Activated naive CD8-positive, alpha-beta T cell treated with anti-CD3 and anti-CD28 coated beads, Interleukin-2, amount 50 U/mL, for 24 hours (primary cell): ENCODE data around the gene CDH4.

Experiments used
- ATAC-seq: fragments of 150-1000 bp; cut with Tn5 transposase; one replicate; pipeline ENCODE4 v1.10.0; 2021
- DNase-seq: peaks from one replicate; pipeline ENCODE4 v3.0.0; 2021
- H3K27ac Mint-ChIP-seq: one replicate; pipeline ENCODE4 v1.8.0; 2021; ENCODE audit warnings: mild to moderate bottlenecking, mixed read lengths
- H3K27me3 Mint-ChIP-seq: one replicate; pipeline ENCODE4 v1.8.0; 2021; ENCODE audit warnings: mixed read lengths
- H3K36me3 Mint-ChIP-seq: one replicate; pipeline ENCODE4 v1.8.0; 2021; ENCODE audit warnings: low read depth, mixed read lengths
- H3K4me1 Mint-ChIP-seq: one replicate; pipeline ENCODE4 v1.8.0; 2021; ENCODE audit warnings: mixed read lengths
- H3K4me3 Mint-ChIP-seq: one replicate; pipeline ENCODE4 v1.8.0; 2021; ENCODE audit warnings: mild to moderate bottlenecking, moderate library complexity, mixed read lengths
- H3K9me3 Mint-ChIP-seq: one replicate; pipeline ENCODE4 v1.8.0; 2021; ENCODE audit warnings: mixed read lengths

Gene CDH4

DNA sequence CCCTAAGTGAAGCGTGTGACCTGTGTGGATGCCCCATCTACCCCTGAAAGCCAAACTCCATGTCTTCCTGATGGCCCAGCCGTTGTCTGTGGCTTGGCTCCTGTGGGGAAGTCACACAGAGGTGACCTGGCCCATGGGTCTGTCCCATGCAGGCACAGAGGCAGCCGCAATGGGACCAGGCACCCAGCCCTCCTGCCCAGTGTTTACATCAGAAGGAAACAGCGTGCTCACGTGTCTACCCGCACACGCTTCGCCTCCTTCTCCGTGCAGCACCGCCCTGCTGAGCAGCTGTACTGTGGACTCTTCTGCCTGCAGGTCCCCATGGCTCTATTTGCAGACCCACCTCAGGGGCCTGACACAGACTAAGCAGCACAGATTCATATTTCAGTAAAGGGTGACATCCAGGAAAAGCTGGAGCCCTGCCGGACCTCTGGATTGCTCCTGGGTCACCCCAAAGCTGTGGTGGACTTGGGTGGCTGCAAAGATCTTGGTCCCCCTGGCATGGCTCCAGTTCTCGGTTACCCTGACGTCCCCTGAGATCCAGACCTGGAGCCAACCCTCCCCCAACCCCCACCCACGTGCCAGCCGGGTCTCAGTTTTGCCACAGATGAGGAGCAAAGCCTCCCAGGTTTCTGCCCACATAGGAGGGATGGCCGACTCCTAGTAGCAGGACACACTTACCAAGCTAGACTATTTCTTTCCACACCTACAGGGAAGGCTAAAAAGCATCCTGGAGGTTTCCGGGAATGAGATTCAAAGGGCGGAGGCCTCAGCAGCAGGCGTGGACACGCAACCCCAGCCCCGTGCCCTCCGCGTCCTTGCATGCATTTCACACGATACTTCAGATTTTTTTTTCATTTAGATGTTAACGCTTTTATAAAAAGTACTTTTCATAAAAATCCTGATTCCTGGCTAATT is 120.3 kb downstream of the CDH4 start:
- Mint-ChIP-seq H3K4me1 (no peaks in the 10 kb centered on the region), H3K9me3 (peaks cover 6% of the 10 kb centered on the region), H3K27me3 (no peaks in the 10 kb centered on the region), H3K27ac (no peak overlapping the region), H3K36me3 (no peaks in the 10 kb centered on the region), H3K4me3 (no peak overlapping the region)
- no peak for ATAC-seq
- no peak for DNase-seq

DNA sequence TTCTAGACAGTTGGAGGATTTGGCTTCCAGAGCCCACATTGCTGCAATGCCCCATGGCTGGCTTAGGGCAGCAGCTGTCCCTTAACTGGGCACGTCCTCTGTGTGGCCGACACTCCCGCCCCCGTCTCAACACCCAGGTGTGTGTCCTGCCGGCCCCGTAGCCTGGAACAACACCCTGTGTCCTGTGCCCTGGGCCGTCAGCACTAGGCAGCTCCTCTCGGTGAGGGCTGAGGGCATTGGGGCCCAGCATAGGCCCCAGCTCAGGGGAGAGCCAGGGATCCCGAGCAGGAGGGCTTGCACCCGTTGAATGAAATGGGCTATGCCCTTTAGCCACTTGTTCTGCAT is 121.0 kb downstream of the CDH4 start:
- no peak overlapping the region for H3K4me3 Mint-ChIP-seq
- H3K27ac Mint-ChIP-seq: no peak overlapping the region
- no peaks in the 10 kb centered on the region for H3K4me1 Mint-ChIP-seq
- no peaks in the 10 kb centered on the region for H3K36me3 Mint-ChIP-seq
- no peaks in the 10 kb centered on the region for H3K27me3 Mint-ChIP-seq
- H3K9me3 Mint-ChIP-seq: peaks cover 6% of the 10 kb centered on the region
- DNase-seq (no peak), ATAC-seq (no peak)

DNA sequence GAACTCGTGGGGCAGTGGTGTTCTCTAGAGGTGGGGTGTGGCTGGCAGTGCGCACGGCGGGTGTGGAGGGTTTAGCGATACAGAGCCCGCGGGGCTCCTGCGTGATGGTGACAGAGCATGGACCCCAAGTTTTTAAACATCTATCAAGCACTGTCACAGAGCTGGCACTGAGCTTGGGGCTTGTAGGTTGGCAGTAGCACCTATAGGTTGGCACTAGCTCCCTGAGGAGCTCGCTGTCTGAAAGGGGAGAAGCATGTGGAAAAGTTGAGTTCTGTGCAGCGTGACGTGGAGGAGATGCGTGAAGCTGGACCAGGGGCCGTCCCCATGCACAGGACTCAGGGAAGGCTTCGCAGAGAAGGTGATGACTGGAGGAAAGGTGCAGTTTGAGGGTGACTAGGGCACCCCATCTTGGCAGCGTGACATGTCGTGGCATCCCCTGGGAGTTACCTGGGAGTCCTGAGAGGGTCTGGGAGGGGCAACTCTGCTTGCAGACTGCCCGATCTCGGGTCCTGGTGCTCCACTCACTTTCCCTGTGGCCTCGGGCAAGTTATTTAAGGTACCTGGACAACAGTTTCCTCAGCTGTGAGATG is 122.0 kb downstream of the CDH4 start:
- H3K27ac Mint-ChIP-seq: no peak overlapping the region
- H3K9me3 Mint-ChIP-seq: peaks cover 6% of the 10 kb centered on the region
- H3K36me3 Mint-ChIP-seq: no peaks in the 10 kb centered on the region
- DNase-seq (no peak), ATAC-seq (no peak)
- H3K4me3 Mint-ChIP-seq: no peak overlapping the region
- H3K4me1 Mint-ChIP-seq: no peaks in the 10 kb centered on the region
- H3K27me3 Mint-ChIP-seq: no peaks in the 10 kb centered on the region

- ATAC-seq: no peak
- H3K27ac Mint-ChIP-seq: no peak overlapping the region
These were observed 124.6 kb downstream of the CDH4 start for GRCh38 chr20:61376541-61377240.

GRCh38 chr20:61378694-61379355 is 126.8 kb downstream of the CDH4 start:
- Mint-ChIP-seq H3K27ac (no peak overlapping the region), H3K27me3 (no peaks in the 10 kb centered on the region), H3K9me3 (peaks cover 13% of the 10 kb centered on the region)

More at GRCh38 chr20:61376541-61377240, 124.6 kb downstream of the CDH4 start:
- no peak for DNase-seq
- Mint-ChIP-seq H3K4me1 (no peaks in the 10 kb centered on the region), H3K27me3 (no peaks in the 10 kb centered on the region), H3K9me3 (peaks cover 6% of the 10 kb centered on the region), H3K36me3 (no peaks in the 10 kb centered on the region), H3K4me3 (no peak overlapping the region)

DNA sequence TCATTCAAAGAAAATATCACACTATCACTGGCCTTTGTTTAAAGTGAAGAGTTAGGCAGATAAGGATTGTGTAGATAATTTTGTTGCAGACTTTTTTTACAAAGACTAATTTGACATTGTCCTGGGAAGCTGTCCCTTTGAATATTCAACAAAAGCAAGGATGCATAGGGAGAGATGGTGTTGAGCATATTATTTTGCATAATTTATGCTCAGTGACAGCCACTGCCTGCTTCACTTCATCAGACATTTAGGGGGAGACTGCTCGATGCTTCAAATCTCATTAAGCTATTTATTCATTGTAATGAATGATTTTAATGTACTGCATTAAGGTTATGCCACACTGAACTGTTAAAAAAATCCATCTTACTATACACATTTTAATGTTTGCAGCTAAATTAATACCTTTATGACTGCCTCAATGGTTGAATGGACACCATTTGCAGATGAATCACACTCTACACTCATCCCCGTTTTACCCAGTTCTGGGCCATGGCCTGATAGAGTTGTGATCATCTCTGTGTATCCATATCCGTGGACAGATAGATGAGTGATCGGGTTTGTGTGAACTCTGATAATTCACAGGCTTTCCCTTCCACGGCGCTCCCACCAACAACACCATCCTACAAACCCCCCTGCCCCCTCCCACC is 128.0 kb downstream of the CDH4 start:
- ATAC-seq (no peak), DNase-seq (no peak)
- no peaks in the 10 kb centered on the region for H3K36me3 Mint-ChIP-seq
- no peak overlapping the region for H3K27ac Mint-ChIP-seq
- H3K9me3 Mint-ChIP-seq: peaks cover 9% of the 10 kb centered on the region
- no peak overlapping the region for H3K4me3 Mint-ChIP-seq
- H3K4me1 Mint-ChIP-seq: no peaks in the 10 kb centered on the region
- H3K27me3 Mint-ChIP-seq: no peaks in the 10 kb centered on the region

More at GRCh38 chr20:61378694-61379355, 126.8 kb downstream of the CDH4 start:
- Mint-ChIP-seq H3K4me3 (no peak overlapping the region), H3K36me3 (no peaks in the 10 kb centered on the region), H3K4me1 (no peaks in the 10 kb centered on the region)
- no peak for ATAC-seq
- no peak for DNase-seq

DNA sequence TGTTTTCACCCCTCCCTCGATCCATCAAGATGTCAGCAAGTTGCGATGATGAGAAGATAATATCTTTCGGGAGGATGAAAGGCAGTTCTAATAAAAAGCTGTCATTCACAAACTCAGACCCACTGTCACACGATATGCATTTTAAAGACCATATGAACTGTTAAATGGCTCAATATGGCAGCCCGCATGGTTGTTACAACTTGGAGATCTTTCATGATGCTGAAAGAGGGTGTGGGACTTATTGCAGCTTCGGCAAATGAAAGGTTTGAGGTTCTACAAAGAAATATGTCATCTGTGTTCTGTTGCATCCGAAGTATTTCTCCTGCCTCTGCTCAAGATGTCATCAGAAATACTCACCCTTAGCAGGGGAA is 128.5 kb downstream of the CDH4 start:
- no peaks in the 10 kb centered on the region for H3K27me3 Mint-ChIP-seq
- peaks cover 9% of the 10 kb centered on the region for H3K9me3 Mint-ChIP-seq
- H3K4me3 Mint-ChIP-seq: no peak overlapping the region
- ATAC-seq: no peak
- H3K4me1 Mint-ChIP-seq: no peaks in the 10 kb centered on the region
- H3K27ac Mint-ChIP-seq: no peak overlapping the region
- no peaks in the 10 kb centered on the region for H3K36me3 Mint-ChIP-seq
- no peak for DNase-seq

DNA sequence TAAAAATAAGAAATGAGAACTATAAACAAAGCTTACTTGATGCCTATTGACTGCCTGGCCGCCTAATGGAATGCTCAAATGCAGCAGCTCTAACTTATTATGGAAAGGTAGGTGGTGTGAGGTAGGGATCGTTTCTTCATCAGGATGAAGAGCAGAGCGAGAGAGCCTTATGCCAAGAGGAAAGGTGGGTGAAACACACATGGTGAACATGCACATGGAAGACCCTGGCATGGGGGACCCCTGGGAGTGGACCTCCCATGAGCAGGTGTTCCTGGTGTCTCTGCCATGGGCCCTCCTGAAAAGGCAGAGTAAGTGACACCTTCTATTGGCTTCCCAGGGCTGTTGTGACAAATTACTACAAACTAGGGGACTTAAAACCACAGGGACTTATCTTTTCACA is 130.1 kb downstream of the CDH4 start:
- peaks cover 9% of the 10 kb centered on the region for H3K9me3 Mint-ChIP-seq
- no peak for ATAC-seq
- DNase-seq: no peak
- no peak overlapping the region for H3K27ac Mint-ChIP-seq
- no peaks in the 10 kb centered on the region for H3K36me3 Mint-ChIP-seq
- peaks cover under 1% of the 10 kb centered on the region for H3K27me3 Mint-ChIP-seq
- no peak overlapping the region for H3K4me3 Mint-ChIP-seq
- H3K4me1 Mint-ChIP-seq: no peaks in the 10 kb centered on the region

- Mint-ChIP-seq H3K9me3 (peaks cover 16% of the 10 kb centered on the region), H3K36me3 (no peaks in the 10 kb centered on the region), H3K4me1 (no peaks in the 10 kb centered on the region), H3K4me3 (no peak overlapping the region), H3K27me3 (peaks cover 5% of the 10 kb centered on the region), H3K27ac (no peak overlapping the region)
- no peak for ATAC-seq
- no peak for DNase-seq
These were observed 133.2 kb downstream of the CDH4 start for GRCh38 chr20:61385296-61385695.

- no peak overlapping the region for H3K4me3 Mint-ChIP-seq
- peaks cover 16% of the 10 kb centered on the region for H3K9me3 Mint-ChIP-seq
- ATAC-seq: no peak
- no peaks in the 10 kb centered on the region for H3K36me3 Mint-ChIP-seq
- H3K27me3 Mint-ChIP-seq: peaks cover 5% of the 10 kb centered on the region
- H3K4me1 Mint-ChIP-seq: no peaks in the 10 kb centered on the region
- DNase-seq: no peak
- no peak overlapping the region for H3K27ac Mint-ChIP-seq
These were observed 133.7 kb downstream of the CDH4 start for GRCh38 chr20:61385731-61386130.

- no peak overlapping the region for H3K27ac Mint-ChIP-seq
- H3K27me3 Mint-ChIP-seq: peaks cover 5% of the 10 kb centered on the region
- ATAC-seq: no peak
- H3K4me3 Mint-ChIP-seq: no peak overlapping the region
- H3K9me3 Mint-ChIP-seq: peaks cover 15% of the 10 kb centered on the region
- H3K4me1 Mint-ChIP-seq: no peaks in the 10 kb centered on the region
- no peak for DNase-seq
- no peaks in the 10 kb centered on the region for H3K36me3 Mint-ChIP-seq
These were observed 135.3 kb downstream of the CDH4 start for GRCh38 chr20:61387204-61387953.

DNA sequence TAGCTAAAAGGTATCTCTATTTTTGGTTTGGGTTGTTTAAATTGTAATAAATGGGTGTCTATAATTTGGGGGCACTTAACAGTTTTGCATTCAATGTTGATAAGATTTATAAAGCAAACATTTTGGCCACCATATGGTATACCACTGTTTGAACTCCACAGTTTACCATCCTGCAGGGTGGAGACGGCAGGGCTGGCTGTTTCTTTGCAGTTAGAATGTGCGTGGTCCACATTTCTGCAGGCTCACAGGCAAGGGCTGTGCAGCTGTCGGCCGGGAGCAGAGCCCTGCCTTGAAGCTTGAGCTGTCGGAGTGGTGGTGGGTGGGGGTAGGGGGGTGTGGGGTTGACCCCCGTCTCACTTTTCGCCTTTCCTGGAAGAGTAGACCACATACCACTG is 135.9 kb downstream of the CDH4 start:
- H3K27ac Mint-ChIP-seq: no peak overlapping the region
- DNase-seq (no peak), ATAC-seq (no peak)
- H3K9me3 Mint-ChIP-seq: peaks cover 11% of the 10 kb centered on the region
- peaks cover 5% of the 10 kb centered on the region for H3K27me3 Mint-ChIP-seq
- H3K4me3 Mint-ChIP-seq: no peak overlapping the region
- no peaks in the 10 kb centered on the region for H3K4me1 Mint-ChIP-seq
- no peaks in the 10 kb centered on the region for H3K36me3 Mint-ChIP-seq

DNA sequence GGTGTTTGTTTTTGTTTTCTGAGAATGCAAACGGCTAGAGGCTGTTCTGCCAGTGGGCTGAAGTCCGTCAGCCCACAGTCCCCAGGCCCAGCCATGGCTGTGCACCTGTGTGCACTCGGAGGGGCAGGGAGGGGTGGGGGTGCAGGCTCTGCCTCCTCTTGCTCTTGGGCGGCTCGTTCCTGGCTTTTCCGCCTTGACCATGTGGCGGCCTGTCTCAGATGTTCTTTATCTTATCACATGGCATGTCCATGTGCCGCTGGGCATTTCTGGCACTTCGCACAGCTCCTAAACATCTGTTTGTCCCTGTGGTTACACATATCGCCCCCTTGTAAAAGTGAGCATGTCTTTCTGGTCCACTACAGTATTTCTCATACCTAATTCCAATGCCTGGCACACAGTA is 137.0 kb downstream of the CDH4 start:
- no peaks in the 10 kb centered on the region for H3K4me1 Mint-ChIP-seq
- no peak overlapping the region for H3K4me3 Mint-ChIP-seq
- no peak for DNase-seq
- ATAC-seq: no peak
- no peaks in the 10 kb centered on the region for H3K36me3 Mint-ChIP-seq
- H3K9me3 Mint-ChIP-seq: peaks cover 11% of the 10 kb centered on the region
- no peak overlapping the region for H3K27ac Mint-ChIP-seq
- peaks cover 5% of the 10 kb centered on the region for H3K27me3 Mint-ChIP-seq

DNA sequence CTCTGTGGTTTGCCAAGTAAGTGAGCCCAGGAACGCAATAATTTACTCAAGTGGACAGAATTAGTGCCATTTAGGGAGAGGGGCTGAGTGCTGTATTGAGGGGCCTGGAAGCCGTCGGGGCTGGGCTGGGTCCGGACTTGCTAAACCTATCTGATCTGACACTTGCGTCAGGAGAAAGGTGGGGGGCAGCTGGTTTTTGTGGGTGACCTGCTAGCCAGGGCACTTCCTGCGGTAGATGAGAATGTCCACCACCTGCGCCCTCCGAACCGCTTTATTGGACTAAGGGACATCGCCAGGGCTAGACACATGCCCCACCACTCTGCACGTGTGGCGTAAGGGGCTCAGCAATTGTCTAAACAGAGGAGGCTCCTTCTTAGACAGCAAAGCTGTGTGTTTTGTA is 139.1 kb downstream of the CDH4 start:
- DNase-seq (no peak), ATAC-seq (no peak)
- Mint-ChIP-seq H3K9me3 (peaks cover 11% of the 10 kb centered on the region), H3K4me3 (no peak overlapping the region), H3K27ac (no peak overlapping the region), H3K36me3 (no peaks in the 10 kb centered on the region), H3K4me1 (no peaks in the 10 kb centered on the region), H3K27me3 (peaks cover 5% of the 10 kb centered on the region)
